Measurements from ENCODE around the gene TMEM59L.

Gene TMEM59L

DNA sequence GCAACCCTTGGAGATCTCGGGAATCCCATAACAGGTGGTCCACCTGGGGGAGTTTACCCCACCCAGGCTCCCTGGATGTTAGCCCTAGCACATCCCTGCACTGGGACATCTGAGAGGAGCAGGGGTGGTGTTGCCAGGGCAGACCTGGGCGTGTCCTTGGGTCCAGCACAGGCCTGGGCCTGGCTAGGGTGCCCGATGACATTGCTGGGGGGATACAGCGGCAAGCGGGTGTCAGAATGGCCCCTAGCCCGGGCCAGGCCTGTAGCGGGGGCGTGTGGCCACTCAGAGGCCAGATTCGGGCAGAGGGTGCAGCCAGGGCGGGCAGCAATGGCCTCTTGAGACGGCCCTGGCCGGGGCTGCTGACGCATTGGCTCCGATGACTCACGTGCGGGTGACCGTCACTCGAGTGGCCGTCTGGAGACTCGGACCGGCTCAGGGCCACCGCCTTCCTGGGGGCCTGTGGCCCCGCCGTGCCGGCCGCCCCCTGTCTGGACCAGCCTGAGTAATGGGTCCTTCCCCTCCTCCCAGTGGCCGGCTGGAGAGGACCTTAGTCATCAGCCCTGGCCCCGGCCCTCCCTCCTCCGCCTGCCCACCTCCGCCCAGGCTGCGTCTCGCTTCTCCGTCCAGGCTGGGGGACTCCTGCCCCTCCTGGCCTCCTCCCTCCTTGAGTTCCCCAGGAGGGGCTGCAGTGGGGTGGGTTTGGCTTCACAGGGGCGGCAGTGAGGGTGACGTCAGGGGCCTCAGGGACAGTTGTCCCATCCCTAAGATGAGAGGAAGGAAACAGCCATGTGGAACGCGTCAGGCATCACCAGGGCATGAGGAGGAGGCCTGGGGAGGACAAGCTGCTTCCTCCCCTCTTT, 47.6 kb downstream of the TMEM59L start:
- H3K23ac ChIP-seq (ENCODE audit: low read length), result no peak overlapping the region
- H3K4ac ChIP-seq (ENCODE audit: low read depth, low read length), result no peak overlapping the region
- H3K4me2 ChIP-seq (ENCODE audit: low read length), result no peak overlapping the region
- H3K36me3 ChIP-seq (ENCODE audit: control insufficient read depth in 1 of 2, insufficient read depth in 2 of 2, low read length in 2 of 2), result no peaks in the 10 kb centered on the region
- H2BK5ac ChIP-seq (ENCODE audit: low read depth, low read length, poor library complexity), result no peak overlapping the region
- no peak overlapping the region for H2BK120ac ChIP-seq (ENCODE audit: insufficient read depth, low read length, poor library complexity)
- H3K27ac ChIP-seq (ENCODE audit: low read depth, low read length), result no peak overlapping the region
- no peak overlapping the region for H3K9ac ChIP-seq (ENCODE audit: low read length)
- peak; percentile 94 to 97 for DNase-seq
- H4K8ac ChIP-seq (ENCODE audit: low read depth, low read length), result no peak overlapping the region
- peak overlapping the region; percentile 22 for H4K91ac ChIP-seq (ENCODE audit: low read depth, low read length)
- peaks cover 16 to 19% of the 10 kb centered on the region in 2 experiments for H3K4me1 ChIP-seq (ENCODE audit: control insufficient read depth in 1 of 2, insufficient read depth in 2 of 2, low read length in 2 of 2)
- H3K9me3 ChIP-seq (ENCODE audit: insufficient read depth, low read depth, low read length), result no peaks in the 10 kb centered on the region
- H3K79me2 ChIP-seq (ENCODE audit: control insufficient read depth, insufficient read depth, low read length, poor library complexity), result no peaks in the 10 kb centered on the region
- H3K14ac ChIP-seq (ENCODE audit: low read length), result no peak overlapping the region
- no CpG with 5 or more reads among the region's 37 CpGs for WGBS (ENCODE audit: extremely low coverage, insufficient coverage, insufficient read length)
- no peak overlapping the region for H3K18ac ChIP-seq (ENCODE audit: low read length)
- H2BK12ac ChIP-seq (ENCODE audit: low read length), result no peak overlapping the region
- peak overlapping the region; percentile 24 for H2AK5ac ChIP-seq (ENCODE audit: low read length)
- no peak overlapping the region for H2AFZ ChIP-seq (ENCODE audit: insufficient read depth, low read length, poor library complexity)
- no peaks in the 10 kb centered on the region for H3K79me1 ChIP-seq (ENCODE audit: low read length)
- H3K27me3 ChIP-seq (ENCODE audit: insufficient read depth, low read length), result no peaks in the 10 kb centered on the region
- no peak overlapping the region for H4K12ac ChIP-seq (ENCODE audit: low read depth, low read length)
- H3K4me3 ChIP-seq (ENCODE audit: low read depth, low read length), result no peak overlapping the region

DNA sequence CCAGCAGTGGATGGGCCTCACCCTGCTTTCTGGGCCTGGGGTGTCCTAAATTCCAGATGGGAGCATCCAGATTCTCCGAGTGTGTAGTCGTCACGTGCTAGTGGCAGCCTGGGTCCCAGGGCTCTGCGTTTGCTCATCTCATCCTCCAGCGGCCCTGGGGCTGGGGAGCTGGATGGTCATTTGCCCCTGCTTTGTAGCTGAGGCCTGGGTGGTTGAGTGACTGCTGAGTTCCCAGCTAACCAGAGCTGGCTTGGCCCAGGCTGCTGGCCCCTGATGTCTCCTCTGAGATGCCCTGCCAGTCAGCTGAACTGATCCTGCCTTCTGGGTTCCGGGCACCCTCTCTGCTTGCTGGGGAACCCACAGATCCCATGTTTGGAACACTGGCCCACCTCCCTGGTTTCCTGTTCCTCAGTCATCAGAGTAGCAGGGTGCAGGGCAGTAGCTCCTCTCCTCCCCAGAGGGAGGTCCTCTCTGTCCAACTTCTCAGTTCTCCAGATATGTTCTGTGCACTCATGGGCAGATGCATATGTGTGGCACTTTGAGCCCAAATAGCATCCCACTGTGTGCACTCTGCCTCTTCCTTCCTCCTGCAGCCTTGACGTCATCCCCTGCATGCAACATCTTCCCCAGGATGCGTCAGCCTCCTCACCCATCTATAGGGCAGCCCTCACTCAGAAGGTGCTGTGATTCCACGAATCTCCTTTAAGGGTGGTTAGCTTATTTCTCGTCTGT, 48.4 kb downstream of the TMEM59L start:
- Histone ChIP-seq H3K4me3 (ENCODE audit: low read depth, low read length) (no peak overlapping the region), H2BK120ac (ENCODE audit: insufficient read depth, low read length, poor library complexity) (no peak overlapping the region), H3K36me3 (ENCODE audit: control insufficient read depth in 1 of 2, insufficient read depth in 2 of 2, low read length in 2 of 2) (no peaks in the 10 kb centered on the region), H3K9ac (ENCODE audit: low read length) (no peak overlapping the region), H2BK12ac (ENCODE audit: low read length) (no peak overlapping the region), H3K79me1 (ENCODE audit: low read length) (no peaks in the 10 kb centered on the region), H3K27ac (ENCODE audit: low read depth, low read length) (no peak overlapping the region), H4K8ac (ENCODE audit: low read depth, low read length) (no peak overlapping the region), H2AK5ac (ENCODE audit: low read length) (no peak overlapping the region), H3K4me1 (ENCODE audit: control insufficient read depth in 1 of 2, insufficient read depth in 2 of 2, low read length in 2 of 2) (peaks cover 16 to 19% of the 10 kb centered on the region in 2 experiments), H2BK5ac (ENCODE audit: low read depth, low read length, poor library complexity) (no peak overlapping the region), H3K4ac (ENCODE audit: low read depth, low read length) (no peak overlapping the region), H4K12ac (ENCODE audit: low read depth, low read length) (no peak overlapping the region), H3K18ac (ENCODE audit: low read length) (no peak overlapping the region), H3K14ac (ENCODE audit: low read length) (no peak overlapping the region), H3K79me2 (ENCODE audit: control insufficient read depth, insufficient read depth, low read length, poor library complexity) (no peaks in the 10 kb centered on the region), H3K27me3 (ENCODE audit: insufficient read depth, low read length) (no peaks in the 10 kb centered on the region), H2AFZ (ENCODE audit: insufficient read depth, low read length, poor library complexity) (no peak overlapping the region), H3K9me3 (ENCODE audit: insufficient read depth, low read depth, low read length) (no peaks in the 10 kb centered on the region), H4K91ac (ENCODE audit: low read depth, low read length) (no peak overlapping the region), H3K4me2 (ENCODE audit: low read length) (no peak overlapping the region), H3K23ac (ENCODE audit: low read length) (no peak overlapping the region)
- WGBS (ENCODE audit: extremely low coverage, insufficient coverage, insufficient read length), result no CpG with 5 or more reads among the region's 10 CpGs
- no peak for DNase-seq

GRCh38 chr19:18662972-18663732, 50.5 kb downstream of the TMEM59L start:
- Histone ChIP-seq H2BK12ac (ENCODE audit: low read length) (no peak overlapping the region), H4K8ac (ENCODE audit: low read depth, low read length) (no peak overlapping the region), H4K91ac (ENCODE audit: low read depth, low read length) (peak overlapping the region; percentile 49), H3K27ac (ENCODE audit: low read depth, low read length) (no peak overlapping the region), H2AK5ac (ENCODE audit: low read length) (no peak overlapping the region), H3K18ac (ENCODE audit: low read length) (no peak overlapping the region), H3K79me1 (ENCODE audit: low read length) (no peaks in the 10 kb centered on the region), H4K12ac (ENCODE audit: low read depth, low read length) (no peak overlapping the region), H2BK5ac (ENCODE audit: low read depth, low read length, poor library complexity) (no peak overlapping the region), H2BK120ac (ENCODE audit: insufficient read depth, low read length, poor library complexity) (no peak overlapping the region), H3K4me1 (ENCODE audit: control insufficient read depth in 1 of 2, insufficient read depth in 2 of 2, low read length in 2 of 2) (peaks cover 16 to 19% of the 10 kb centered on the region in 2 experiments), H2AFZ (ENCODE audit: insufficient read depth, low read length, poor library complexity) (no peak overlapping the region), H3K9me3 (ENCODE audit: insufficient read depth, low read depth, low read length) (peaks cover 6% of the 10 kb centered on the region), H3K27me3 (ENCODE audit: insufficient read depth, low read length) (no peaks in the 10 kb centered on the region), H3K14ac (ENCODE audit: low read length) (peak overlapping the region; percentile 23), H3K4me2 (ENCODE audit: low read length) (no peak overlapping the region), H3K36me3 (ENCODE audit: control insufficient read depth in 1 of 2, insufficient read depth in 2 of 2, low read length in 2 of 2) (peaks cover 3 to 5% of the 10 kb centered on the region in 2 experiments), H3K4me3 (ENCODE audit: low read depth, low read length) (no peak overlapping the region), H3K79me2 (ENCODE audit: control insufficient read depth, insufficient read depth, low read length, poor library complexity) (no peaks in the 10 kb centered on the region), H3K9ac (ENCODE audit: low read length) (no peak overlapping the region), H3K23ac (ENCODE audit: low read length) (no peak overlapping the region), H3K4ac (ENCODE audit: low read depth, low read length) (no peak overlapping the region)
- DNase-seq, result peak in 1 of 2 donors; percentile 37
- WGBS (ENCODE audit: extremely low coverage, insufficient coverage, insufficient read length), result no CpG with 5 or more reads among the region's 15 CpGs

GRCh38 chr19:18663940-18664530, 51.4 kb downstream of the TMEM59L start:
- Histone ChIP-seq H3K23ac (ENCODE audit: low read length) (no peak overlapping the region), H3K18ac (ENCODE audit: low read length) (peak overlapping the region; percentile 9), H3K4me1 (ENCODE audit: control insufficient read depth in 1 of 2, insufficient read depth in 2 of 2, low read length in 2 of 2) (peaks cover 16 to 19% of the 10 kb centered on the region in 2 experiments), H3K79me1 (ENCODE audit: low read length) (no peaks in the 10 kb centered on the region), H3K9me3 (ENCODE audit: insufficient read depth, low read depth, low read length) (peaks cover 6% of the 10 kb centered on the region), H3K4ac (ENCODE audit: low read depth, low read length) (no peak overlapping the region), H2BK5ac (ENCODE audit: low read depth, low read length, poor library complexity) (no peak overlapping the region), H3K79me2 (ENCODE audit: control insufficient read depth, insufficient read depth, low read length, poor library complexity) (no peaks in the 10 kb centered on the region), H2AFZ (ENCODE audit: insufficient read depth, low read length, poor library complexity) (no peak overlapping the region), H3K4me2 (ENCODE audit: low read length) (no peak overlapping the region), H4K8ac (ENCODE audit: low read depth, low read length) (no peak overlapping the region), H3K14ac (ENCODE audit: low read length) (no peak overlapping the region), H4K91ac (ENCODE audit: low read depth, low read length) (peak overlapping the region; percentile 20), H3K27ac (ENCODE audit: low read depth, low read length) (no peak overlapping the region), H2BK120ac (ENCODE audit: insufficient read depth, low read length, poor library complexity) (no peak overlapping the region), H4K12ac (ENCODE audit: low read depth, low read length) (no peak overlapping the region), H3K4me3 (ENCODE audit: low read depth, low read length) (no peak overlapping the region), H3K36me3 (ENCODE audit: control insufficient read depth in 1 of 2, insufficient read depth in 2 of 2, low read length in 2 of 2) (peaks cover 11 to 13% of the 10 kb centered on the region in 2 experiments), H3K27me3 (ENCODE audit: insufficient read depth, low read length) (no peaks in the 10 kb centered on the region), H3K9ac (ENCODE audit: low read length) (no peak overlapping the region), H2AK5ac (ENCODE audit: low read length) (no peak overlapping the region), H2BK12ac (ENCODE audit: low read length) (no peak overlapping the region)
- no CpG with 5 or more reads among the region's 14 CpGs for WGBS (ENCODE audit: extremely low coverage, insufficient coverage, insufficient read length)
- DNase-seq, result no peak
